ENCODE measurements around the gene DOCK8.

The DOCK8 gene

DNA sequence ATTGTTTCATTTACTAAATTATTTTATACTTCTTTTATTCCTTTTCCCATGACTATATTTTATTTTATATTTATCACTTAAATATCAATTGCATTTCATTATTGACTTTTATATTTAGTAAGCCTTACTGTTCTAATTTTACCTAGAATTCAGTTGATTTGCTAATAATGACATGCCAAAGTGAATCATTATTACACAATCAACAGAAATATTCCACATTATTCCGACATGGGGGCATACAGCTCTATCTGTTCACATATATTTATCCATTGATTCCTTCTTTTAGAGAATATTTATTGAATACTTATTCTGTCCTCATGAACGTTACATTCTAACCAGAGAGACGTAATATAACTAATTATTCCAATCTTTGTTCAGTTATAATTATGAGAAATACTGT lies 221.8 kb downstream of the DOCK8 start:
- Histone ChIP-seq H3K4me1 (ENCODE audit: control insufficient read depth, insufficient read depth, low read length) (peaks cover 47% of the 10 kb centered on the region), H3K27me3 (replicated peaks; ENCODE audit: control insufficient read depth, insufficient read depth, low read length) (no peaks in the 10 kb centered on the region), H3K9ac (ENCODE audit: low read length) (peak overlapping the region; percentile 68), H3K9me3 (ENCODE audit: control insufficient read depth, low read length) (no peaks in the 10 kb centered on the region), H3K36me3 (ENCODE audit: control insufficient read depth, insufficient read depth, low read length, severe bottlenecking) (no peaks in the 10 kb centered on the region), H3K4me3 (ENCODE audit: low read length) (no peak overlapping the region)
- DNase-seq (ENCODE audit: low read depth), result peak; percentile 28

DNA sequence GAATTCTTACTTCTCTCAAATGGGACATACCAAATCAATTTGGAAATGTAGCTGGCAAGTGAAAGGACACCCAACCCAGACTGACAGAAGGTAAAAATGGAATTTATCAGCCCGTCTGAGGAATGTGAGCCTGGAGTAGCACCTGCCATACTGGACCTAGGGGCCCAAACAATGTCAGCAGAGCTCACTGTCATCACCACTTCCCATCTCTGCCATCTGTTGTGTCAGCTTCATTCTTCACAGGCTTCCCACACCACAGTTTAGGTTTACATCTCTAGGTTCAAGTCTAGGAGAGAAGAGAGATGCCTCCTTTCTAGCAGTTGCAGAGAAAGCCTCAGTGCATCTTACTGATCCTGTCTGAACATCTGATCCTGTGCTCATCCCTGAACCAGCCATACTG lies 222.4 kb downstream of the DOCK8 start:
- peak overlapping the region; percentile 68 for H3K9ac ChIP-seq (ENCODE audit: low read length)
- no peak for DNase-seq (ENCODE audit: low read depth)
- peak overlapping the region; percentile 40 for H3K4me3 ChIP-seq (ENCODE audit: low read length)
- H3K36me3 ChIP-seq (ENCODE audit: control insufficient read depth, insufficient read depth, low read length, severe bottlenecking), result no peaks in the 10 kb centered on the region
- H3K27me3 ChIP-seq (replicated peaks; ENCODE audit: control insufficient read depth, insufficient read depth, low read length), result no peaks in the 10 kb centered on the region
- no peaks in the 10 kb centered on the region for H3K9me3 ChIP-seq (ENCODE audit: control insufficient read depth, low read length)
- peaks cover 47% of the 10 kb centered on the region for H3K4me1 ChIP-seq (ENCODE audit: control insufficient read depth, insufficient read depth, low read length)

DNA sequence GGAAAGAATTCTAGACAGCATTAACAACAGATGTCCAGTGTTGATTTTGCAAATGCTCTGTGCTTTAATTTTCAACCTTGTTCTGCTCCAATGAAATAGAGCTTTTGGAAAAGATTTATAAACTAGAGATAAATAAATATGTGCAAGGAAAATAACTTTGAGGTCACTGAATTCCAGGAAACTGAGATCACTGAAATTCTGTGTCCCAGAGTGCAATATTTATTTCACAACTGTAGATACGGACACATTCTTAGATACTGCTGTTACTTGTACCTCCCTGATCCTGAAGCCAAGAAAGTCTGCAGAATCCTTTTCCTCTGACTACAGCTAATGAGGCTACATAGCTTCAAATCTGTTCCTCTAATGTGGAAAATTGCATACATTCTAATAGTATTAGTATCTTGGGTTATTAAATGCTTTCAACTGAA lies 222.9 kb downstream of the DOCK8 start:
- Histone ChIP-seq H3K9ac (ENCODE audit: low read length) (peak overlapping the region; percentile 73), H3K4me1 (ENCODE audit: control insufficient read depth, insufficient read depth, low read length) (peaks cover 47% of the 10 kb centered on the region), H3K27me3 (replicated peaks; ENCODE audit: control insufficient read depth, insufficient read depth, low read length) (no peaks in the 10 kb centered on the region), H3K36me3 (ENCODE audit: control insufficient read depth, insufficient read depth, low read length, severe bottlenecking) (no peaks in the 10 kb centered on the region), H3K4me3 (ENCODE audit: low read length) (peak overlapping the region; percentile 40), H3K9me3 (ENCODE audit: control insufficient read depth, low read length) (no peaks in the 10 kb centered on the region)
- DNase-seq (ENCODE audit: low read depth), result peak; percentile 87

DNA sequence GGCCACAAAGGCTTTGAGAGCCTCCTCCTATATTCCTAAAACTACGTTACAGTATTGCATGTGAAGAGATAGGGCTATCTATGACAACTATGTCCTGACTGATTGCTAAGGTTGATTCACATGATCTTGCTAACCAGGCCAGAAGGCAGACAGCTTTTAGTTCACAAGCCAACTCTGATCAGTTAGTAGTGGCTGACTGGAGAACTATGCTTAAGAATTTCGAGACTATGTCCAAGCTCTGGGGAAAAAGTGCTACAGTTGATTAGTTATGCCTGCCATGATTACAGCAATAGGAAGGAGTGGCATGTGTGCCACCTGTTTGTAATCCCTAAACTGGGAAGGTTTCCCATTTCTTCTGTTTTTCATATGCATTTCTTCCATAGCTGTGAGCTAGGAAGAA lies 223.4 kb downstream of the DOCK8 start:
- no peaks in the 10 kb centered on the region for H3K27me3 ChIP-seq (replicated peaks; ENCODE audit: control insufficient read depth, insufficient read depth, low read length)

DNA sequence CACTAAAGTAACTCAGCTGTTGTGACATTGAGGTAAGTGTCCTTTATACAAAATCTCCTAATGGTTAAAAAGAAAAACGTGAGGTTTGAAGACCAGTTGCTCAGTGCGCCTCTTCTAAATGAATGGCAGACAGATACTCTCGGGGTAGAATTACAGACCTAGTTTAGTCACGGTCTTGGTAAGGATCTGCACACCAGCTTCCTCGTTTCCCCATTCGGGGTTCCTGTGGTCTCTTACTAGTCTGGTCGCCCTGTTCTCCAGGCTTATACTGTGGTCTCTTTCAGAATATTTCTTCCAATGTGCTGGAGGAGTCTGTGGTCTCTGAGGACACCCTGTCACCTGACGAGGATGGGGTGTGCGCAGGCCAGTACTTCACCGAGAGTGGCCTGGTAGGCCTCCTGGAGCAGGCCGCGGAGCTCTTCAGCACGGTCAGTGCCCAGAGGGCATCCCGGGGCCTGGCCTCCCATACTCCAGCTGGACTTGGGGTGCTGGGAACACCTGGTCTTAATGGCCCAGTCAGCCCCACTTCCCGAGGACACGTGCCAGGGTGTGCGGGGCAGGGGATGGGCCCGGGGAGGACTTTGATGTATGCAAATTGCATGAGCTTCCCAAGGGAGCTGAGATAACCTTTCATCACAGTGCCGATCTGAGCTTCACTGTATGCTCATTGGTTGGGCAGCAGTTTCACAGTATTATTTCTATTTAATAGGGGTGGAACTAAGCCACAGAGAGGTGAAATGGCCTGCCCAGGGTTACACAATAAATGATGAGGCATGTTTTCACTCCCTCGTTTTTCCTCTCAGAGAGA lies 224.5 kb downstream of the DOCK8 start:
- H3K36me3 ChIP-seq (ENCODE audit: control insufficient read depth, insufficient read depth, low read length, severe bottlenecking), result no peaks in the 10 kb centered on the region
- H3K27me3 ChIP-seq (replicated peaks; ENCODE audit: control insufficient read depth, insufficient read depth, low read length), result no peaks in the 10 kb centered on the region
- no peaks in the 10 kb centered on the region for H3K9me3 ChIP-seq (ENCODE audit: control insufficient read depth, low read length)
- DNase-seq (ENCODE audit: low read depth), result peak; percentile 47
- peaks cover 47% of the 10 kb centered on the region for H3K4me1 ChIP-seq (ENCODE audit: control insufficient read depth, insufficient read depth, low read length)
- peak overlapping the region; percentile 73 for H3K9ac ChIP-seq (ENCODE audit: low read length)
- H3K4me3 ChIP-seq (ENCODE audit: low read length), result peak overlapping the region; percentile 26

More for the DNA sequence above, 223.4 kb downstream of the DOCK8 start:
- Histone ChIP-seq H3K9me3 (ENCODE audit: control insufficient read depth, low read length) (no peaks in the 10 kb centered on the region), H3K36me3 (ENCODE audit: control insufficient read depth, insufficient read depth, low read length, severe bottlenecking) (no peaks in the 10 kb centered on the region), H3K9ac (ENCODE audit: low read length) (peak overlapping the region; percentile 73), H3K4me1 (ENCODE audit: control insufficient read depth, insufficient read depth, low read length) (peaks cover 47% of the 10 kb centered on the region), H3K4me3 (ENCODE audit: low read length) (peak overlapping the region; percentile 26)
- peak; percentile 70 for DNase-seq (ENCODE audit: low read depth)

DNA sequence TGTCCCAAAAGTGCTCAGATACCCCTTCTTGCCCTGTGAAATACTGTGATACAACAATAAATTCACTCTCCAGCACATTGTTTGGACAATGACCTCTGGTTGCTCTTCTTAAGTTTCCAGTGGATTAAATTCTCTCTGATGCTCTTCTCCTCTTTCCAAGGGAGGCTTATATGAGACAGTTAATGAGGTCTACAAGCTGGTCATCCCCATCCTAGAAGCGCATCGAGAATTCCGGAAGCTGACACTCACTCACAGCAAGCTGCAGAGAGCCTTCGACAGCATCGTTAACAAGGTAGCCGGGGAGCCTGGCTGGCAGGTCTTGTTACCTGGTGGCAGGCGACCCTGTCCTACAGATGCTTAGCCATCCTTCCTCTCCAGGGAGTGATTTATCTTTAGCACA lies 226.5 kb downstream of the DOCK8 start:
- H3K4me1 ChIP-seq (ENCODE audit: control insufficient read depth, insufficient read depth, low read length), result peaks cover 57% of the 10 kb centered on the region
- H3K36me3 ChIP-seq (ENCODE audit: control insufficient read depth, insufficient read depth, low read length, severe bottlenecking), result no peaks in the 10 kb centered on the region
- H3K4me3 ChIP-seq (ENCODE audit: low read length), result no peak overlapping the region
- DNase-seq (ENCODE audit: low read depth), result no peak
- no peak overlapping the region for H3K9ac ChIP-seq (ENCODE audit: low read length)
- no peaks in the 10 kb centered on the region for H3K27me3 ChIP-seq (replicated peaks; ENCODE audit: control insufficient read depth, insufficient read depth, low read length)
- H3K9me3 ChIP-seq (ENCODE audit: control insufficient read depth, low read length), result no peaks in the 10 kb centered on the region

DNA sequence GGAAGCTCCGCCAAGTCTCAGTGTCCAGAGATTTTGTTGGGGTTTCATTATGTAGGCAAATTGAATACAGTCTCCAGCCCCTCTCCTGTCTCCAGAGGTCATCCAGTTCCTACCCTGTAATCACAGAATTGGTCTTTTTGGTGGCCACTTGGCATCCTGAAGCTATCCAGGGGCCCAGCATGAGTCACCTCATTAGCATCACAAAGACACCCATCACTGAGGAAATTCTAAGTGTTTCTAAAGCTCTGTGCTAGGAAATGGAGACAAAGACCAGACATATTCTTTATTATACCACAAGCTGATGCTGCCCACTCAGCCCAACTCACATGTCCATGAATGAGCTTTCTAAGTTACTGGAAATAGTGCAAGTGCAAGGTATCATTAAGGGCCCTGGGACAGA lies 229.9 kb downstream of the DOCK8 start:
- peak overlapping the region; percentile 33 for H3K9ac ChIP-seq (ENCODE audit: low read length)
- H3K4me3 ChIP-seq (ENCODE audit: low read length), result peak overlapping the region; percentile 53
- no peak for DNase-seq (ENCODE audit: low read depth)
- peaks cover 32% of the 10 kb centered on the region for H3K4me1 ChIP-seq (ENCODE audit: control insufficient read depth, insufficient read depth, low read length)
- no peaks in the 10 kb centered on the region for H3K9me3 ChIP-seq (ENCODE audit: control insufficient read depth, low read length)
- no peaks in the 10 kb centered on the region for H3K36me3 ChIP-seq (ENCODE audit: control insufficient read depth, insufficient read depth, low read length, severe bottlenecking)
- no peaks in the 10 kb centered on the region for H3K27me3 ChIP-seq (replicated peaks; ENCODE audit: control insufficient read depth, insufficient read depth, low read length)

DNA sequence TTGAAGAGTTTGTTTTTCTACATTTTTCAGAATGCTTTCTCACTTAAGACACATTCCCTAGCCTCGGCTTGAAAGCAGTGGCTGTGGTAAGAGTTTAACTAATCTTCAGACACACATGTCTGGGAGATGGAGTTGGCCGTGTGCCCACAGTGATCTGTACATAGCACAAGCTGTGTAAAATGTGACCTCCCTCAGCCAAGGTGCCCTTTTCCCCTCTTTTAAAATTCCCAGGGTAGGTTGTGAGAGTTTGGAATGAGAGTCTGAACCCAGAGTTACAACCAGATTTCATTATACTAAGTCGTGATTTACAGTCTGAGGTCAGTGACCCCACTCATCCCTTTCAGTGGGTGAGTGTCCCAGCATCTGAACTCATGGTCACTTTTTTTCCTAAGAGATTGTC lies 230.4 kb downstream of the DOCK8 start:
- Histone ChIP-seq H3K4me1 (ENCODE audit: control insufficient read depth, insufficient read depth, low read length) (peaks cover 27% of the 10 kb centered on the region), H3K4me3 (ENCODE audit: low read length) (peak overlapping the region; percentile 53), H3K27me3 (replicated peaks; ENCODE audit: control insufficient read depth, insufficient read depth, low read length) (no peaks in the 10 kb centered on the region), H3K36me3 (ENCODE audit: control insufficient read depth, insufficient read depth, low read length, severe bottlenecking) (no peaks in the 10 kb centered on the region), H3K9me3 (ENCODE audit: control insufficient read depth, low read length) (no peaks in the 10 kb centered on the region), H3K9ac (ENCODE audit: low read length) (peak overlapping the region; percentile 33)
- DNase-seq (ENCODE audit: low read depth), result peak; percentile 23

DNA sequence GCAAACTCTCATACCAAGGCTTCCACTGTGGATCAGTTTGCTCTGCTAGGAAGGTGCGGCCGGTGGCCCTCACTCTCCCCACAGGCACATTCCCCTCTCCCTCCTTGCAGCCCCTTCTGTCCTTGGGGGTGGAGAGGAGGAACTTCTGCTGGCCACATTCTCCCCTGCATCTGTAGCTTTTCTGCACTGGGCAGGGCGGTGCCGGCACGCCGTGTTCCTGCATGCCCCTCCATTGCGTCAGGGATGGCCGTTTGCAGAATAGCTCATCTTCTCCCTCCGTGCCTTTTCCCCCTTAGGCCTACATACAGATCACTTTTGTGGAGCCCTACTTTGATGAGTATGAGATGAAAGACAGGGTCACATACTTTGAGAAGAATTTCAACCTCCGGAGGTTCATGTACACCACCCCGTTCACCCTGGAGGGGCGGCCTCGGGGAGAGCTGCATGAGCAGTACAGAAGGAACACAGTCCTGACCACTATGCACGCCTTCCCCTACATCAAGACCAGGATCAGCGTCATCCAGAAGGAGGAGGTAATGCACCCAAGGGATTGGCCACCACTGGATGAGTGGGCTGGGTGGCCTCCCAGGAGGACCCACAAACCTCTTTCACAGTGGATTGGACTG lies 231.5 kb downstream of the DOCK8 start:
- Histone ChIP-seq H3K9ac (ENCODE audit: low read length) (no peak overlapping the region), H3K27me3 (replicated peaks; ENCODE audit: control insufficient read depth, insufficient read depth, low read length) (no peaks in the 10 kb centered on the region), H3K4me1 (ENCODE audit: control insufficient read depth, insufficient read depth, low read length) (peaks cover 24% of the 10 kb centered on the region), H3K9me3 (ENCODE audit: control insufficient read depth, low read length) (no peaks in the 10 kb centered on the region), H3K36me3 (ENCODE audit: control insufficient read depth, insufficient read depth, low read length, severe bottlenecking) (no peaks in the 10 kb centered on the region), H3K4me3 (ENCODE audit: low read length) (no peak overlapping the region)
- no peak for DNase-seq (ENCODE audit: low read depth)

DNA sequence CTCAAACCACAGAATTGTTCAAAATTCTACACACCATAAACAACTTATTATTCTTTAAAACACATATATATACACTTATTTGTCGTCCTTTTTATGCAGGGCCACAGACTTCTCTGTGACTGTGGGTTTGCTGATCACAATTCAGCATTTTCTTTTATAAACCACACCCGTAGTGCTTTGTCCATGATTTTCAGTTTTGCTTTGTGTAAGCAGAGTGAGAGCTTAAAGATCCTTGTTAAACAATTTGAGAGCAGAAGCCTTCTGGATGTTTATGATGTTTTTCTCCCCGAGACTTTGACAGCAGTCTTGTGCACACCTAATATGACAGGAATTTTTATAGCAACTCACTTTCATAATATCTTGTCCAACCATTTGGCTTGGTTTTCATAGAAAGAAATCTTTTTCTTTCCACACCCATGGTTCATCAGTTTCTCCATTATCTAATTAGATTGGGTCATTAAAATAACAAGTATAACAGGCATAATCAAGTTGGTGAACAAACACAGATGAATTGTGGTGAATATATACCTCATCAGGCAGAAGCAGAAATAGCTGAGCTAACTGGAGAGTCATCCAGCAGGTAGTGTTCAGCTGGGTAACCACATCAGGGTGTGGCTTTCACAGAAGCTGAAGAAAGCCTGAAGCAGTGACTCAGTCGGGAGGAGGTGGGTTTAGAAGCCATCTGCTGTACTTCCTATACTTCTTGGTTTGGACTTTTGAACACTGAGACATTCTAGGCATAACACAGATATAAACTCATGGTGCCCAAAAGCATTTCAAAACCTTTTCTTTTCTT lies 232.8 kb downstream of the DOCK8 start:
- peaks cover 24% of the 10 kb centered on the region for H3K4me1 ChIP-seq (ENCODE audit: control insufficient read depth, insufficient read depth, low read length)
- no peaks in the 10 kb centered on the region for H3K27me3 ChIP-seq (replicated peaks; ENCODE audit: control insufficient read depth, insufficient read depth, low read length)
- no peak overlapping the region for H3K4me3 ChIP-seq (ENCODE audit: low read length)
- no peak overlapping the region for H3K9ac ChIP-seq (ENCODE audit: low read length)
- H3K9me3 ChIP-seq (ENCODE audit: control insufficient read depth, low read length), result no peaks in the 10 kb centered on the region
- peak; percentile 28 for DNase-seq (ENCODE audit: low read depth)
- H3K36me3 ChIP-seq (ENCODE audit: control insufficient read depth, insufficient read depth, low read length, severe bottlenecking), result no peaks in the 10 kb centered on the region

DNA sequence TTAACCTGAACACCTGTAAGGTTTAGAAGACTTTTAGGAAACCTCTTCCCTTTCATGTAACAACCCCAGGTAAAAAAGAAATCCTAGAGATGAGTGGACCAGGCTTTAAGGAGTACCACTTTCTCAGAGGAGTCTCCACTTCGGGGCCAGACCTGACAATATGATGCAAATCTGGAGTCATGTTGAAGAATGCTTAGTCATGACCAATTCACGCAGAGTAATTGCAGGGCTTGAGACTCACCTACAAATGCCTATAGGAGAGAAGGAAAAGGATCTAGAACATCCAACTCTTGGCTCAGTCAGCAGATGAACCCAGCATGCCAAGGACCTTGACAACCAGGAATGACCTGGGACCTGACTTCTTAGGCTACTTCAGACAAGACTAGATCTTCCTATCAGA lies 235.4 kb downstream of the DOCK8 start:
- Histone ChIP-seq H3K36me3 (ENCODE audit: control insufficient read depth, insufficient read depth, low read length, severe bottlenecking) (no peaks in the 10 kb centered on the region), H3K27me3 (replicated peaks; ENCODE audit: control insufficient read depth, insufficient read depth, low read length) (no peaks in the 10 kb centered on the region), H3K9ac (ENCODE audit: low read length) (no peak overlapping the region), H3K4me3 (ENCODE audit: low read length) (no peak overlapping the region), H3K4me1 (ENCODE audit: control insufficient read depth, insufficient read depth, low read length) (peaks cover 17% of the 10 kb centered on the region), H3K9me3 (ENCODE audit: control insufficient read depth, low read length) (no peaks in the 10 kb centered on the region)
- DNase-seq (ENCODE audit: low read depth), result no peak
